T-helper 1 cell (primary cell): ENCODE measurements around the gene HIBADH.

ENCODE experiments used
- DNase-seq, 5 donors: peaks; one replicate each; pipeline ENCODE4 v3.0.0-alpha.2; 2012 to 2020

The HIBADH gene

GRCh38 chr7:27635728-27636127, 27.0 kb downstream of the HIBADH start:
- peak in 1 of 5 donors; percentile 16 for DNase-seq

- DNase-seq, result no peak
Observed at GRCh38 chr7:27634671-27635493, 27.8 kb downstream of the HIBADH start.

GRCh38 chr7:27633062-27633461, 29.6 kb downstream of the HIBADH start:
- DNase-seq, result no peak

GRCh38 chr7:27631391-27631790, 31.3 kb downstream of the HIBADH start:
- no peak for DNase-seq

GRCh38 chr7:27627146-27627545, 35.5 kb downstream of the HIBADH start:
- DNase-seq, result no peak

- no peak for DNase-seq
Observed at GRCh38 chr7:27619492-27619891, 43.2 kb downstream of the HIBADH start.

GRCh38 chr7:27617651-27618381, 44.9 kb downstream of the HIBADH start:
- DNase-seq, result no peak

- DNase-seq, result no peak
Observed at GRCh38 chr7:27616914-27617548, 45.7 kb downstream of the HIBADH start.

- no peak for DNase-seq
Observed at GRCh38 chr7:27616186-27616491, 46.5 kb downstream of the HIBADH start.

GRCh38 chr7:27615420-27616185, 47.1 kb downstream of the HIBADH start:
- no peak for DNase-seq

- no peak for DNase-seq
Observed at GRCh38 chr7:27614095-27614494, 48.6 kb downstream of the HIBADH start.

GRCh38 chr7:27611059-27611458, 51.6 kb downstream of the HIBADH start:
- DNase-seq, result no peak

GRCh38 chr7:27608776-27609495, 53.7 kb downstream of the HIBADH start:
- DNase-seq, result no peak

- no peak for DNase-seq
Observed at GRCh38 chr7:27607210-27607606, 55.5 kb downstream of the HIBADH start.

- no peak for DNase-seq
Observed at GRCh38 chr7:27606270-27607209, 56.1 kb downstream of the HIBADH start.

- no peak for DNase-seq
Observed at GRCh38 chr7:27605689-27606269, 56.9 kb downstream of the HIBADH start.

- no peak for DNase-seq
Observed at GRCh38 chr7:27605283-27605682, 57.4 kb downstream of the HIBADH start.

GRCh38 chr7:27603813-27604212, 58.9 kb downstream of the HIBADH start:
- DNase-seq, result no peak

GRCh38 chr7:27602766-27603165, 59.9 kb downstream of the HIBADH start:
- DNase-seq, result no peak

GRCh38 chr7:27601217-27601616, 61.5 kb downstream of the HIBADH start:
- DNase-seq, result no peak

- no peak for DNase-seq
Observed at GRCh38 chr7:27600247-27600646, 62.4 kb downstream of the HIBADH start.
